Nephron (organoid): Measurements from ENCODE around the gene CDKL4.

Source experiments
- H3K27ac Mint-ChIP-seq, 3 experiments: 2 replicates each; pipeline ENCODE4 v1.8.0; 2020; ENCODE audit warnings: mixed read lengths in 3 of 3, mild to moderate bottlenecking in 2 of 3, moderate library complexity in 1 of 3
- H3K27me3 Mint-ChIP-seq: 2 replicates; pipeline ENCODE4 v1.8.0; 2021; ENCODE audit warnings: low read depth, mild to moderate bottlenecking, moderate library complexity, mixed read lengths
- H3K36me3 Mint-ChIP-seq: 2 replicates; pipeline ENCODE4 v1.8.0; 2020; ENCODE audit warnings: low read depth, mixed read lengths
- H3K4me1 Mint-ChIP-seq: 2 replicates; pipeline ENCODE4 v1.8.0; 2020; ENCODE audit warnings: mixed read lengths
- H3K4me3 Mint-ChIP-seq, 3 experiments: 2 replicates each; pipeline ENCODE4 v1.8.0; 2020; ENCODE audit warnings: mild to moderate bottlenecking in 3 of 3, mixed read lengths in 3 of 3, moderate library complexity in 2 of 3
- H3K9me3 Mint-ChIP-seq: 2 replicates; pipeline ENCODE4 v1.8.0; 2020; ENCODE audit warnings: mixed read lengths
- TF ChIP-seq, protein P1 (sequence below), 3 experiments: fragments of 200-600 bp; sonication (generic); IDR thresholded peaks; one replicate each; pipeline ENCODE4 v1.5.0; 2021; ENCODE audit warnings: antibody characterized with exemption in 3 of 3; ENCODE audit not compliant: unreplicated experiment in 3 of 3

Gene CDKL4

DNA sequence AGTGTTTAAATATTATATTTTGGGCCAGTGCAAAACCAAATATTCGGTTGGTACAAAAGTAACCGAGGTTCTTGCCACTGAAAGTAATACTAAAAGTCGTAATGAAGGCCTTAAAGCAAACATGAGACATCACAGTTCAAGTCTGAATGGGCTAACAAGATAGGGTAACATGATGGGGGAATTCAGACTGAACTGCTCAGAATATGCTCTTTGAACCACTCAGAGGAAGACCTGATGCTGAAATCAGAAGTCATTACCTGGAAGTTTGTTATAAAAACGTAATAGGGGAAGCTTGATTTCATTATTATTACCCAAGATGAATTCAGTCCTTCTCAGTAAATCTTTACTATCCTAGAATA, 26.6 kb downstream of the CDKL4 start:
- no peak overlapping the region for H3K27ac Mint-ChIP-seq
- no peaks in the 10 kb centered on the region for H3K36me3 Mint-ChIP-seq
- H3K4me3 Mint-ChIP-seq: no peak overlapping the region
- no peaks in the 10 kb centered on the region for H3K4me1 Mint-ChIP-seq
- H3K9me3 Mint-ChIP-seq: no peaks in the 10 kb centered on the region
- TF ChIP-seq, protein P1, sequence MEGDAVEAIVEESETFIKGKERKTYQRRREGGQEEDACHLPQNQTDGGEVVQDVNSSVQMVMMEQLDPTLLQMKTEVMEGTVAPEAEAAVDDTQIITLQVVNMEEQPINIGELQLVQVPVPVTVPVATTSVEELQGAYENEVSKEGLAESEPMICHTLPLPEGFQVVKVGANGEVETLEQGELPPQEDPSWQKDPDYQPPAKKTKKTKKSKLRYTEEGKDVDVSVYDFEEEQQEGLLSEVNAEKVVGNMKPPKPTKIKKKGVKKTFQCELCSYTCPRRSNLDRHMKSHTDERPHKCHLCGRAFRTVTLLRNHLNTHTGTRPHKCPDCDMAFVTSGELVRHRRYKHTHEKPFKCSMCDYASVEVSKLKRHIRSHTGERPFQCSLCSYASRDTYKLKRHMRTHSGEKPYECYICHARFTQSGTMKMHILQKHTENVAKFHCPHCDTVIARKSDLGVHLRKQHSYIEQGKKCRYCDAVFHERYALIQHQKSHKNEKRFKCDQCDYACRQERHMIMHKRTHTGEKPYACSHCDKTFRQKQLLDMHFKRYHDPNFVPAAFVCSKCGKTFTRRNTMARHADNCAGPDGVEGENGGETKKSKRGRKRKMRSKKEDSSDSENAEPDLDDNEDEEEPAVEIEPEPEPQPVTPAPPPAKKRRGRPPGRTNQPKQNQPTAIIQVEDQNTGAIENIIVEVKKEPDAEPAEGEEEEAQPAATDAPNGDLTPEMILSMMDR (IDR thresholded peaks at IDR 0.05; ENCODE audit: unreplicated experiment in 3 of 3): no peak
- H3K27me3 Mint-ChIP-seq: no peaks in the 10 kb centered on the region

DNA sequence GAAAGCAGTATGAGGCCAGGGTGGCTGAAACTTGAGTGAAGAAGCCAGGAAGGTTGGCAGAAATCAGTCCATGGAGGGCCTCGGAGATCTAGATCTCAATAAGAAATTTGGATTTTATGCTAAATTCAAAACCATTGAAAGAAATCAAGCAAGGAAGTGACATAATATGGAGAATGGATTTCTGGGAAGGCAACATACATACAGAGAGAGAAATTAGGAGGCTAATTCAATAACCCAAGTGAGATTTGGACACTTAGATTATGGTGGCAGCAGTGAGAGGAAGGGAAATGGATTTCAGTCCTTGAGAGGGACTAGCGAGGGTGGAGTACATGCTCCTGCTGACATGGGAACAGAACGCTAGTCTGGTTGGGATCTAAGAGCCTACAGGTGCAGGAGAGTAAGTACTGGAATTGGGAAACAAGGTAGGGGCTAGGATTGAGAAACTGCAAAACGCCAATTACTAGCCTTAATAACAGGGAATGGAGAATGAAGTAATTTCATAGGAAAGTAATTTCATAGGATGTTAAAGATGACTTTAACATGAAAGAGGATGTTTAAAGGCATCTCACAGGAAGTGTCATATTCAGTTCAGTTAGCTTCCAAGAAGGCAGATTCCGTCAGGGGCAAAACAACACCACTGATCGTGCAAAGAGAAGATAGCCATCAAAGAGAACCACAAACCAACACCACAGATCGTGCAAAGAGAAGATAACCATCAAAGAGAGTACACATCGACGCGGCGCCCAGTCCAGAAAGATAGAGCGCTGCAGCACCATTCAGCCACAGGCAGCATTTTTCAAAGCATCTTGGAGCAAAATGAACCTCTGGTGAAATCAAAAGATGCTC, 27.2 kb downstream of the CDKL4 start:
- TF ChIP-seq, protein P1 (IDR thresholded peaks at IDR 0.05; ENCODE audit: unreplicated experiment in 3 of 3): no peak
- H3K9me3 Mint-ChIP-seq: no peaks in the 10 kb centered on the region
- H3K4me3 Mint-ChIP-seq: no peak overlapping the region
- H3K36me3 Mint-ChIP-seq: no peaks in the 10 kb centered on the region
- H3K27ac Mint-ChIP-seq: no peak overlapping the region
- no peaks in the 10 kb centered on the region for H3K4me1 Mint-ChIP-seq
- no peaks in the 10 kb centered on the region for H3K27me3 Mint-ChIP-seq

DNA sequence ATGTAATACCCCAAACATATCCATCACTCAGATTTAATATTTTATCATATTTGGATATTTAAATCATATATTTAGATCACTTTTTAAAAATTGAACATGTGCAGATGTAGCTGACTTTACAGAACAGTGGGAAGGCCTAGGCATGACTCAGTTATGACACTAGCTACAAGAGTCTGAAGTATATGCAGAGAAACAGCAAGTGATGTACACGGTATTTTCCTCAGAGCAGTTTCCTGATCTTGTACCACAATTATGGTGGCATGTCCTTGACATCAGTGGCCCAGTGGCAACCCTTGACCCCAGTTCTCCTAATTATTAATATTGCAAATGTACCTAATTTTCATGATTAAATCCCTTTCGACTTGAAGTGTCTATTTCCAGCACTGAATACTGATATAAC, 28.2 kb downstream of the CDKL4 start:
- H3K36me3 Mint-ChIP-seq: no peaks in the 10 kb centered on the region
- H3K4me1 Mint-ChIP-seq: no peaks in the 10 kb centered on the region
- no peak overlapping the region for H3K4me3 Mint-ChIP-seq
- H3K27me3 Mint-ChIP-seq: no peaks in the 10 kb centered on the region
- no peak overlapping the region for H3K27ac Mint-ChIP-seq
- H3K9me3 Mint-ChIP-seq: no peaks in the 10 kb centered on the region
- TF ChIP-seq, protein P1 (IDR thresholded peaks at IDR 0.05; ENCODE audit: unreplicated experiment in 3 of 3): no peak

DNA sequence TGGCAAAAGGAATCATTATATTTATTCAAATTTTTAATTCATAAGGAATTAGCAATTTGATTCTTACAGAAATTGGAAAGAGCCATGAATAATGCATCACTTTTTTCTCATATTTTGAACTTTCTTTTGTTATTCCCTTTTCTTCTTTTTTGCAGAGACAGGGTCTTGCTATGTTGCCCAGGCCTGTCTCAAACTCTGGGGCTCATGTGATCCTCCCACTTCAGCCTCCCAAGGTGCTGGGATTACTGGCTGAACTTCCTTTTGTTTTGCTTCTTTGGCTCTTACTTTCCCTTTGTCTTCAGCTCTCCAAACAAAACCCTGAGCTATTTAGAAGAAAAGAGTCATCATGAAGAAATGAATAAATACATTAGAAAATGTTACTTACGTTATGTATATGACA, 30.8 kb downstream of the CDKL4 start:
- H3K27ac Mint-ChIP-seq: no peak overlapping the region
- H3K4me1 Mint-ChIP-seq: no peaks in the 10 kb centered on the region
- TF ChIP-seq, protein P1 (IDR thresholded peaks at IDR 0.05; ENCODE audit: unreplicated experiment in 3 of 3): no peak
- H3K4me3 Mint-ChIP-seq: no peak overlapping the region
- H3K36me3 Mint-ChIP-seq: no peaks in the 10 kb centered on the region
- no peaks in the 10 kb centered on the region for H3K9me3 Mint-ChIP-seq
- no peaks in the 10 kb centered on the region for H3K27me3 Mint-ChIP-seq

DNA sequence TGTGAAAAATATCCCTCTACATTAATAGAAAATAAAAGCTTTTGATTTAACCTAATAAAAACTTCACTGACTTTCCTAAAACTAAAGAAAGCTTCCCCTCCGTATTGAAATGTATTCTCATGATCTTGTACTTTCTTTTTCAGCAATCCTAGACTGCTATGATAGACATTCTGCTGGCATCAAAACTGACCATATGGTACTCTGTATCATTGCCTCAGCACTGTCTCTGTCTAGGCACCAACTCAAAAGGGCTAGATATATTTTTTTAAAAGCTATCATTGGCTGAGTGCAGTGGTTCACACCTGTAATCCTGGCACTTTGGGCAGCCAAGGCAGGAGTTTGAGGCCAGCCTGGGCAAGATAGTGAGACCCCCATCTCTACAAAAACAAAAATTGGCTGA, 32.9 kb downstream of the CDKL4 start:
- H3K36me3 Mint-ChIP-seq: no peaks in the 10 kb centered on the region
- no peak overlapping the region for H3K27ac Mint-ChIP-seq

More for the DNA sequence above, 32.9 kb downstream of the CDKL4 start:
- TF ChIP-seq, protein P1 (IDR thresholded peaks at IDR 0.05; ENCODE audit: unreplicated experiment in 3 of 3): no peak
- H3K4me1 Mint-ChIP-seq: no peaks in the 10 kb centered on the region
- no peak overlapping the region for H3K4me3 Mint-ChIP-seq
- no peaks in the 10 kb centered on the region for H3K27me3 Mint-ChIP-seq
- no peaks in the 10 kb centered on the region for H3K9me3 Mint-ChIP-seq
